NCI-H69 (cell line): Measurements from ENCODE around the gene THADA.

Experiments used
- DNase-seq: peaks from one replicate; lab custom pipeline; 2025; lab: John Stamatoyannopoulos, UW

The THADA gene

GRCh38 chr2:43346602-43347567, 249.0 kb downstream of the THADA start:
- no peak for DNase-seq

- DNase-seq: no peak
Measured at GRCh38 chr2:43345872-43346271, 250.0 kb downstream of the THADA start.

- DNase-seq: peak; percentile 22
Measured at GRCh38 chr2:43345391-43345813, 250.4 kb downstream of the THADA start.

GRCh38 chr2:43344868-43345373, 250.9 kb downstream of the THADA start:
- no peak for DNase-seq

- DNase-seq: no peak
Measured at GRCh38 chr2:43343573-43344304, 252.1 kb downstream of the THADA start.

GRCh38 chr2:43341959-43342757, 253.7 kb downstream of the THADA start:
- DNase-seq: no peak

GRCh38 chr2:43340945-43341356, 254.9 kb downstream of the THADA start:
- DNase-seq: no peak

GRCh38 chr2:43340066-43340465, 255.8 kb downstream of the THADA start:
- DNase-seq: no peak

- DNase-seq: no peak
Measured at GRCh38 chr2:43333656-43334144, 262.1 kb downstream of the THADA start.

GRCh38 chr2:43333101-43333655, 262.7 kb downstream of the THADA start:
- DNase-seq: no peak

GRCh38 chr2:43332653-43333052, 263.2 kb downstream of the THADA start:
- no peak for DNase-seq

- no peak for DNase-seq
Measured at GRCh38 chr2:43331422-43331821, 264.4 kb downstream of the THADA start.

GRCh38 chr2:43329637-43330036, 266.2 kb downstream of the THADA start:
- DNase-seq: peak; percentile 44

GRCh38 chr2:43328832-43329231, 267.0 kb downstream of the THADA start:
- no peak for DNase-seq

- peak; percentile 78 for DNase-seq
Measured at GRCh38 chr2:43328133-43328532, 267.7 kb downstream of the THADA start.

GRCh38 chr2:43327119-43327518, 268.7 kb downstream of the THADA start:
- DNase-seq: no peak

GRCh38 chr2:43326101-43326825, 269.6 kb downstream of the THADA start:
- no peak for DNase-seq

GRCh38 chr2:43325107-43325811, 270.6 kb downstream of the THADA start:
- DNase-seq: no peak

GRCh38 chr2:43324259-43325106, 271.4 kb downstream of the THADA start:
- no peak for DNase-seq
